ENCODE results near the gene FAM241B. TPM values are rescaled to one million over a fixed set of nuclear protein-coding genes. Genes with fewer than 3 reads are reported as not detected.

Gene FAM241B
- total RNA-seq, 1 donor from 2014 or later, result 5.3 TPM

DNA sequence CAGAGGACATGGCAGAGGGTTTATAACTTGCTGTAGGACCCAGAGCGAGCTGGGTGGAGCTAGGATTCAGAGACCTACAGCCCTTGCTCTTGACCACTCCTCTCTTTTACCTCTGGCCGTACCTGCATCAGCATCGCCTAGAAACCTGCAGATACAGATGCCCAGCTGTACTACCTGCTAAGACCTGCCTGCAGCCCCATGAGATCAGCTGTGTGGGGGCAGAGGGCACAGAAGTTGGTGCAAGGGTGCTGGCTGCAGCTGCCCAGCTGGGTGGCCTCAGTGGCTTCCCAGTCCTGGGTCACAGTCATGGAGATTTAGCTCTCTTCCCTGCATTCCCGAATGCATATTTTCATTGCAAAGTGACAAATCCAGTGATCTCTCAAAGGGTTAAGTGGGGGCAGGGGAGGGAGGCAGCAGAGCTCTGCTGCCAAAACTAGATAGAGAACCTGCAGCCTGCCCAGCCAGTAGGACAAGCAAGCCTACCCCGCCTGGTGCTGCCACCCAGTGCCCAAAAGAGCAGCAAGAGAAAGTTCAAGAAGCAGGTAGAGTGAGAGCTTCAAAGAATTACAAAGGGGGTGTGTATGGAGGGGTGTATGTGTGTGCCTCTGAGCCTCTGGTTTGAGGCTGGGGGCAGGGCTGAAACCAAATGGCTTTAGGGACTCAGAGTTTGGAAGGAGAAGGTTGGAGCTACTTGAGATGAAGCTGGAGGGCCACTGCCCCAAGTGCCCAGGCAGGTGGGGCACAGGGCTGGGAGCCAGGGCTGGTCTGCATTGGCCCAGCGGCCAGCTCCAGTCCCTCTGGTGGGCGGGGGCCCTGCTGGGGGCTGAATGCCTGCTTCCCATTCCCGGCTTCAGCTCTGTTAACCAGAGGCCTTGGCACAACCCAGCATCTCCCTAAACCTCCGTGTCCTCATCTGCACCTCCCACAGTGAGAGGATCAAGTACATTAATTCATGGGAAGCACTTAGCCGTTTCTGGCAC lies 6.9 kb downstream of the FAM241B start:
- DNase-seq, result no peak
- Histone ChIP-seq H3K27me3 (ENCODE audit: low read depth) (peaks cover 25% of the 10 kb centered on the region), H3K27ac (replicated peaks) (no peak overlapping the region), H3K4me1 (no peaks in the 10 kb centered on the region), H3K9me3 (replicated peaks) (no peaks in the 10 kb centered on the region), H3K4me3 (no peak overlapping the region), H3K36me3 (no peaks in the 10 kb centered on the region)
- intact Hi-C loops (cut with micrococcal nuclease), result loop anchor here (5.0 to 10.0 kb wide), 2 partner anchors 120 to 212 kb away; no protein-coding TSS in a partner anchor
- TF ChIP-seq, protein P1, sequence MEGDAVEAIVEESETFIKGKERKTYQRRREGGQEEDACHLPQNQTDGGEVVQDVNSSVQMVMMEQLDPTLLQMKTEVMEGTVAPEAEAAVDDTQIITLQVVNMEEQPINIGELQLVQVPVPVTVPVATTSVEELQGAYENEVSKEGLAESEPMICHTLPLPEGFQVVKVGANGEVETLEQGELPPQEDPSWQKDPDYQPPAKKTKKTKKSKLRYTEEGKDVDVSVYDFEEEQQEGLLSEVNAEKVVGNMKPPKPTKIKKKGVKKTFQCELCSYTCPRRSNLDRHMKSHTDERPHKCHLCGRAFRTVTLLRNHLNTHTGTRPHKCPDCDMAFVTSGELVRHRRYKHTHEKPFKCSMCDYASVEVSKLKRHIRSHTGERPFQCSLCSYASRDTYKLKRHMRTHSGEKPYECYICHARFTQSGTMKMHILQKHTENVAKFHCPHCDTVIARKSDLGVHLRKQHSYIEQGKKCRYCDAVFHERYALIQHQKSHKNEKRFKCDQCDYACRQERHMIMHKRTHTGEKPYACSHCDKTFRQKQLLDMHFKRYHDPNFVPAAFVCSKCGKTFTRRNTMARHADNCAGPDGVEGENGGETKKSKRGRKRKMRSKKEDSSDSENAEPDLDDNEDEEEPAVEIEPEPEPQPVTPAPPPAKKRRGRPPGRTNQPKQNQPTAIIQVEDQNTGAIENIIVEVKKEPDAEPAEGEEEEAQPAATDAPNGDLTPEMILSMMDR (IDR thresholded peaks at IDR 0.05; ENCODE audit: borderline replicate concordance), result peak; percentile 53

DNA sequence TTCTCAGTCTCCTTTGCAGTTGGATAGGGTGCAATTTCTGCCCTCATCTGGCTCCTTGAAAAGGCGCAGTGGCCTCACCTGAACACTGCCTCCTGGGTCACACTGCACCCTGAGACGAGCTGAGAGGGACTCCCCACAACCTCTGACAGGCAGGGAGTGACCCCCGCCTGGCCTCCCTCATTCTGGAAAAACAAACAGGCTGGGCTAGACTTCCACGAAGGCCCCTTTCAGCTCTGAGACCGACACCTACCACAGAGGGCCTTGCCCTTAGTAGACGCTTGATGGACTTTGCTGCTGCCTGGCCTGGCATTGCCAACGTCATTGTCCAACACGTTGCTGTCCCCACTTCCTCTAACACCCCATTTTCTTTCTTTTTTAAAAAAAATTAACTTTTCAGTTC lies 8.6 kb downstream of the FAM241B start:
- Histone ChIP-seq H3K27ac (replicated peaks) (no peak overlapping the region), H3K4me3 (no peak overlapping the region), H3K4me1 (no peaks in the 10 kb centered on the region), H3K27me3 (ENCODE audit: low read depth) (peaks cover 40% of the 10 kb centered on the region), H3K9me3 (replicated peaks) (no peaks in the 10 kb centered on the region), H3K36me3 (no peaks in the 10 kb centered on the region)
- no peak for DNase-seq
- TF ChIP-seq, protein P1 (IDR thresholded peaks at IDR 0.05; ENCODE audit: borderline replicate concordance), result no peak
- intact Hi-C loops (cut with micrococcal nuclease), result loop anchor here (5.0 to 10.0 kb wide), 2 partner anchors 121 to 214 kb away; no protein-coding TSS in a partner anchor

DNA sequence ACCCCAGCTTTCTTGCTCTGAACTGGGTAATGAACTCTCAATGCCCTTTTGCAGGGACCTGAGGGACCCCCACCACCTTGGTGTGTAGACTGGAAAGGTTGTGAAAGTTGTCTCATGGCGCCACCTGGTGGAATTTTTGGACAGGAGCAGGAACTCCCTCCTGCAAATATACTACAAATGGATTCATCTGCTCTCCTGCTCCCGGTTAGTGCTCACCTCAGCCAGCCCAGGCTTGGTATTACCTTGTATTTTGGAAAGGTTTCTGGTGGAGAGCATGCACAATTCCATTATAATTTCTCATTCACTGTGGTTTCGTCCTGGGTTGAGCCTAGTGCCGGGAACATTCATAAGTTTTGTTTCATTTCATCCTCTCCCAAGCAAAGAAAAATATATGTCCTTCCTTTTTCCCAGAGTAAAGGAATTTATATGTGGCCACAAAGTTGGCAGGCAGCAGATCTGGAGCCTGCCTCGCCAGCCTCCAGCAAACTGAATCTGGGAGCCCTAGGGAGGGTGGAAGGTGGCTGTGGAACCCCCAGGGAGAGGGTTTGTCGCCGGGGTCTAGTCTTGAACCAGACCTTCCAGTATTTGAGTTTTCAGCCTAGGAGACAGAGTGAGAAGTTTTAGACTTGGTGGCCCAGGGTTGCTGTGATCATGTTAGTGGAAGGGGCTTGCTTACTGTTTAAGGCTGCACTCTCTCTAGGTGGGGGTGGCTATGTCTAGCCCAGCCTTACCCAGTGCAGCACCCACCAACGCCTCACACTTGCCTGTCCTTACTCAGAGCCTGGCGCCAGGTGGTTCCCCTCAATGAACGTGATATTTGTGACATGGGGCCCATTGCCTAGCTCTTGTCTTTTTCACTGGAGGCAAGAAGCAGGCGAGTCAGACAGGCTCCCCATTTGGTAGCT lies 9.5 kb downstream of the FAM241B start:
- Histone ChIP-seq H3K36me3 (no peaks in the 10 kb centered on the region), H3K4me3 (no peak overlapping the region), H3K27ac (replicated peaks) (no peak overlapping the region), H3K27me3 (ENCODE audit: low read depth) (peaks cover 49% of the 10 kb centered on the region), H3K9me3 (replicated peaks) (no peaks in the 10 kb centered on the region), H3K4me1 (no peaks in the 10 kb centered on the region)
- peak; percentile 40 for DNase-seq
- TF ChIP-seq, protein P1 (IDR thresholded peaks at IDR 0.05; ENCODE audit: borderline replicate concordance), result peak; percentile 88
- intact Hi-C loops (cut with micrococcal nuclease), result loop anchor here (5.0 to 10.0 kb wide), 3 partner anchors 122 to 275 kb away; no protein-coding TSS in a partner anchor

- H3K9me3 ChIP-seq (replicated peaks), result no peaks in the 10 kb centered on the region
- H3K4me3 ChIP-seq, result no peak overlapping the region
- H3K36me3 ChIP-seq, result no peaks in the 10 kb centered on the region
- H3K27ac ChIP-seq (replicated peaks), result no peak overlapping the region
- intact Hi-C loops (cut with micrococcal nuclease), result loop anchor here (10.0 kb wide), 1 partner anchor 274 kb away; no protein-coding TSS in a partner anchor
- H3K4me1 ChIP-seq, result no peaks in the 10 kb centered on the region
- DNase-seq, result no peak
- peaks cover 51% of the 10 kb centered on the region for H3K27me3 ChIP-seq (ENCODE audit: low read depth)
- TF ChIP-seq, protein P1 (IDR thresholded peaks at IDR 0.05; ENCODE audit: borderline replicate concordance), result no peak
Measured at GRCh38 chr10:69640196-69640980, 10.3 kb downstream of the FAM241B start.

All from left ventricle myocardium inferior (tissue), 1 donor.